Gastrocnemius medialis (tissue), 4 donors: Measurements from ENCODE around the gene CBLN2. TPM values are rescaled to one million over a fixed set of nuclear protein-coding genes. Genes with fewer than 3 reads are reported as not detected.

Experiments
- ATAC-seq, 2 donors: fragments of 150-250 bp; one replicate each; pipeline ENCODE4 v1.9.1; 2016
- DNase-seq, 2 donors: peaks; one replicate each; pipeline ENCODE4 v3.0.0-alpha.2; 2019
- H3K27ac ChIP-seq, 4 donors: fragments of 200-600 bp; sonication (generic); 1 replicate in 1 of 4; 2 replicates in 3 of 4; pipeline ENCODE4 v1.5.1; 2016 to 2018; ENCODE audit warnings: mild to moderate bottlenecking in 2 of 4, moderate library complexity in 1 of 4
- H3K27me3 ChIP-seq, 3 donors: fragments of 200-600 bp; sonication (generic) in 2 of 3; 1 replicate in 1 of 3; 2 replicates in 2 of 3; pipeline versions ENCODE4 v1.5.1 to v1.6.0; 2016 to 2019; ENCODE audit warnings: mild to moderate bottlenecking in 1 of 3, moderate library complexity in 1 of 3
- H3K36me3 ChIP-seq, 2 donors: fragments of 200-600 bp; sonication (generic) in 1 of 2; one replicate each; pipeline ENCODE4 v1.5.1; 2017 to 2018
- H3K4me1 ChIP-seq, 2 donors: fragments of 200-600 bp; sonication (generic) in 1 of 2; one replicate each; pipeline ENCODE4 v1.5.1; 2016 to 2017; ENCODE audit warnings: mild to moderate bottlenecking in 2 of 2
- H3K4me3 ChIP-seq, 4 donors: fragments of 200-600 bp; sonication (generic) in 3 of 4; 1 replicate in 1 of 4; 2 replicates in 3 of 4; pipeline ENCODE4 v1.5.1; 2016 to 2019; ENCODE audit warnings: mild to moderate bottlenecking in 2 of 4
- H3K9me3 ChIP-seq, 3 donors: fragments of 200-600 bp; sonication (generic) in 2 of 3; 1 replicate in 1 of 3; 2 replicates in 2 of 3; pipeline ENCODE4 v1.5.1; 2016 to 2019
- POLR2A ChIP-seq, 2 donors: fragments of 450-650 bp; IDR thresholded peaks; one replicate each; pipeline ENCODE4 v1.6.1; 2017; ENCODE audit warnings: antibody characterized with exemption in 2 of 2, mild to moderate bottlenecking in 2 of 2, moderate library complexity in 2 of 2
- in situ Hi-C, 4 donors: fragments of 200-750 bp; cut with MboI; loops; one replicate each; pipeline versions ENCODE4 v1.15.0 to v1.8.0; 2017; ENCODE audit warnings: low sequenced_read_pairs in 4 of 4
- intact Hi-C: fragments of 100-400 bp; cut with DNase I; formaldehyde crosslinking; loops from one replicate; pipeline ENCODE4 v1.15.1; 2023; ENCODE audit warnings: low total_unique reads
- total RNA-seq, 4 donors: library from RNA; depleted of rRNA; stranded (reverse); fragments of >200 nt; gene quantifications; one replicate each; pipeline versions ENCODE4 v1.1.0 to v1.2.3, GENCODE V29; 2016
- TF ChIP-seq, protein P1 (sequence below), 5 experiments: fragments of 450-650 bp in 3 of 5; fragments of 200-600 bp in 2 of 5; sonication (generic) in 2 of 5; IDR thresholded peaks in 4 of 5; conservative IDR thresholded peaks in 1 of 5; 1 replicate in 4 of 5; 2 replicates in 1 of 5; pipeline ENCODE4 v1.5.1; 2016 to 2019; ENCODE audit warnings: antibody characterized with exemption in 5 of 5, mild to moderate bottlenecking in 3 of 5, moderate library complexity in 3 of 5

Gene CBLN2
- total RNA-seq, 4 donors from 2014 or later, result not detected

GRCh38 chr18:72542342-72542741 is 1.8 kb downstream of the CBLN2 start:
- no peaks in the 10 kb centered on the region for H3K9me3 ChIP-seq
- no peak for ATAC-seq
- in situ Hi-C loops (no loop called here), intact Hi-C loops (no loop called here)
- no peak overlapping the region for H3K4me3 ChIP-seq
- H3K27me3 ChIP-seq, result peaks cover 12 to 19% (median 18%) of the 10 kb centered on the region in 3 donors
- H3K27ac ChIP-seq, result no peak overlapping the region
- H3K4me1 ChIP-seq, result no peaks in the 10 kb centered on the region
- H3K36me3 ChIP-seq, result no peaks in the 10 kb centered on the region
- TF ChIP-seq, protein P1, sequence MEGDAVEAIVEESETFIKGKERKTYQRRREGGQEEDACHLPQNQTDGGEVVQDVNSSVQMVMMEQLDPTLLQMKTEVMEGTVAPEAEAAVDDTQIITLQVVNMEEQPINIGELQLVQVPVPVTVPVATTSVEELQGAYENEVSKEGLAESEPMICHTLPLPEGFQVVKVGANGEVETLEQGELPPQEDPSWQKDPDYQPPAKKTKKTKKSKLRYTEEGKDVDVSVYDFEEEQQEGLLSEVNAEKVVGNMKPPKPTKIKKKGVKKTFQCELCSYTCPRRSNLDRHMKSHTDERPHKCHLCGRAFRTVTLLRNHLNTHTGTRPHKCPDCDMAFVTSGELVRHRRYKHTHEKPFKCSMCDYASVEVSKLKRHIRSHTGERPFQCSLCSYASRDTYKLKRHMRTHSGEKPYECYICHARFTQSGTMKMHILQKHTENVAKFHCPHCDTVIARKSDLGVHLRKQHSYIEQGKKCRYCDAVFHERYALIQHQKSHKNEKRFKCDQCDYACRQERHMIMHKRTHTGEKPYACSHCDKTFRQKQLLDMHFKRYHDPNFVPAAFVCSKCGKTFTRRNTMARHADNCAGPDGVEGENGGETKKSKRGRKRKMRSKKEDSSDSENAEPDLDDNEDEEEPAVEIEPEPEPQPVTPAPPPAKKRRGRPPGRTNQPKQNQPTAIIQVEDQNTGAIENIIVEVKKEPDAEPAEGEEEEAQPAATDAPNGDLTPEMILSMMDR (IDR thresholded peaks at IDR 0.05 in 4 of 5, conservative IDR thresholded peaks at IDR 0.05 in 1 of 5), result no peak
- no peak for TF ChIP-seq POLR2A (IDR thresholded peaks at IDR 0.05)
- DNase-seq, result no peak

- H3K27me3 ChIP-seq, result peaks cover 12 to 19% (median 18%) of the 10 kb centered on the region in 3 donors
- in situ Hi-C loops (no loop called here), intact Hi-C loops (no loop called here)
- H3K4me3 ChIP-seq, result no peak overlapping the region
- no peak for TF ChIP-seq POLR2A (IDR thresholded peaks at IDR 0.05)
- TF ChIP-seq, protein P1 (IDR thresholded peaks at IDR 0.05 in 4 of 5, conservative IDR thresholded peaks at IDR 0.05 in 1 of 5), result no peak
- H3K27ac ChIP-seq, result no peak overlapping the region
- no peaks in the 10 kb centered on the region for H3K9me3 ChIP-seq
- no peaks in the 10 kb centered on the region for H3K4me1 ChIP-seq
- ATAC-seq (no peak), DNase-seq (no peak)
- H3K36me3 ChIP-seq, result no peaks in the 10 kb centered on the region
Observed at GRCh38 chr18:72541871-72542332, 2.2 kb downstream of the CBLN2 start.

DNA sequence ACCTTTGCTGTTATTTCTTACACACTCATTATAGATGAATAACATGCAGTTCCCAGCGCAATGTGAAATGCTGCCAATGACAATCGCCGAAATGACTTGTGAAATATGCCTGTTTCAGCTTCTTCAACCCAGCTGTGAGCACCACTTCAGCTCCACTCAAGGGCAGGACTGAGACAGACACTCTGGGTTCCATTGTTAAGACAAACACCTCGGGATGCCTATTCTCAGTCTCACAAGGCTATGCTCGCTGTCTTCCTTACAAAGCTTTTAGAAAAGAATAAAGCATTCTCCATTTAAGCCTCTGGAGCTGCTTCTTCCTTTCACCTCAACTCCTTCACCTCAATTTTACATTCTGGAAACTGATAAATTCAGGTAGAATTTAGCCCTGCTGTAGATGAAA is 4.2 kb downstream of the CBLN2 start:
- in situ Hi-C loops (no loop called here), intact Hi-C loops (no loop called here)
- Histone ChIP-seq H3K27me3 (peaks cover 12 to 19% (median 18%) of the 10 kb centered on the region in 3 donors), H3K9me3 (no peaks in the 10 kb centered on the region), H3K4me3 (no peak overlapping the region), H3K27ac (no peak overlapping the region), H3K4me1 (no peaks in the 10 kb centered on the region), H3K36me3 (no peaks in the 10 kb centered on the region)
- TF ChIP-seq, protein P1 (IDR thresholded peaks at IDR 0.05 in 4 of 5, conservative IDR thresholded peaks at IDR 0.05 in 1 of 5), result no peak
- TF ChIP-seq POLR2A (IDR thresholded peaks at IDR 0.05), result no peak
- DNase-seq (no peak), ATAC-seq (no peak)

DNA sequence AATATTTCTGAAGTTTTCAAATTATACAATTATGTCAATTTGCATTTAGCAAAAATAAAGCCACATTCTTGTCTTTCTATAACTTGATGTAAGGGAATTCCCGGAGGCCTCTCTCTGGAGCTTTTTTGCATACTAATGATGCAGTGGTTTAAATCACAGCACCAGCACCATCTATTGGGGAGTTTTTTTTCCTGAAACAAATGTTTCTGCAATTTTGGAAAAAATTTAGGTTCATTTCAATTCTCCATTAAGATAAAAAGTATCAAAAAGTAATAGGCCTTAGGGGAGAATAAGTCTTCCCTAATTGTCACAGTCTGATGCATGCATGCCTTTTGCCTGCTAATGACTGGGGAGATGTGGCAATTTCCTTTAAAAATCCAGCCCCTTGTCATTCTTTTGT is 13.5 kb downstream of the CBLN2 start:
- in situ Hi-C loops, result no loop called here
- DNase-seq, result no peak
- ATAC-seq, result no peak
- Histone ChIP-seq H3K9me3 (no peaks in the 10 kb centered on the region), H3K4me3 (no peak overlapping the region), H3K27me3 (no peaks in the 10 kb centered on the region), H3K36me3 (no peaks in the 10 kb centered on the region), H3K4me1 (no peaks in the 10 kb centered on the region), H3K27ac (no peak overlapping the region)
- intact Hi-C loops, result no loop called here
- TF ChIP-seq, protein P1 (IDR thresholded peaks at IDR 0.05 in 4 of 5, conservative IDR thresholded peaks at IDR 0.05 in 1 of 5), result no peak

DNA sequence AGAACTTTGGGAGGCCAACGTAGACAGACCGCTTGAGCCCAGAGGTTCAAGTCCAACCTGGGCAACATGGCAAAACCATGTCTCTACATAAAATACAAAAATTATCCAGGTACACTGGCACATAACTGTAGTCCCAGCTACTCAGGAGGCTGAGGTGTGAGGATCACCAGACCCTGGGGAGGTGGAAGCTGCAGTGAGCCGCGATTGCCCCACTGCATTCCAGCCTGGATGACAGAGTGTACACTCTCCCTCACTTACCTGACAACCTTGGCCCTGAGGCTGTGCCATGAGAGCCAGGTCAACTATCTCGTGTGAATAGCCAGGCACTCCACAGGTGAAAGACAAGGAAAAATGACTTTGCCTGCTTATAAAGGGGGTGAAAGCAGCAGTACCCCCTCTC is 39.3 kb downstream of the CBLN2 start:
- no peak overlapping the region for H3K4me3 ChIP-seq
- in situ Hi-C loops, result no loop called here
- H3K36me3 ChIP-seq, result no peaks in the 10 kb centered on the region
- intact Hi-C loops, result no loop called here
- ATAC-seq, result no peak
- DNase-seq, result no peak
- no peaks in the 10 kb centered on the region for H3K27me3 ChIP-seq
- no peaks in the 10 kb centered on the region for H3K4me1 ChIP-seq
- H3K27ac ChIP-seq, result no peak overlapping the region
- TF ChIP-seq POLR2A (IDR thresholded peaks at IDR 0.05), result no peak
- TF ChIP-seq, protein P1 (IDR thresholded peaks at IDR 0.05 in 4 of 5, conservative IDR thresholded peaks at IDR 0.05 in 1 of 5), result no peak
- H3K9me3 ChIP-seq, result no peaks in the 10 kb centered on the region
